Neuronal stem cell (in vitro differentiated cells): ENCODE measurements around the gene VEPH1.

Source experiments
- DNase-seq: peaks from one replicate; pipeline ENCODE4 v3.0.0-alpha.2; 2013; ENCODE audit warnings: low spot score
- H2AFZ ChIP-seq: one replicate; pipeline ENCODE4 v1.6.1; 2013; ENCODE audit warnings: mild to moderate bottlenecking, low read length, inconsistent platforms
- H2AK5ac ChIP-seq: 2 replicates; pipeline ENCODE4 v1.6.1; 2013; ENCODE audit warnings: low read depth, mild to moderate bottlenecking, inconsistent platforms, low read length, moderate library complexity, mixed read lengths
- H2BK120ac ChIP-seq: 2 replicates; pipeline ENCODE4 v1.6.1; 2013; ENCODE audit warnings: low read depth, mild to moderate bottlenecking, inconsistent platforms, low read length, moderate library complexity, mixed read lengths
- H2BK12ac ChIP-seq: one replicate; pipeline ENCODE4 v1.6.1; 2013; ENCODE audit warnings: low read length, inconsistent platforms
- H2BK15ac ChIP-seq: 2 replicates; pipeline ENCODE4 v1.6.1; 2013; ENCODE audit warnings: mild to moderate bottlenecking, low read length, inconsistent platforms, mixed read lengths
- H2BK5ac ChIP-seq: one replicate; pipeline ENCODE4 v1.6.1; 2013; ENCODE audit warnings: inconsistent platforms, mild to moderate bottlenecking, low read length, moderate library complexity
- H3K14ac ChIP-seq: one replicate; pipeline ENCODE4 v1.6.1; 2013; ENCODE audit warnings: low read length, inconsistent platforms
- H3K18ac ChIP-seq: 2 replicates; pipeline ENCODE4 v1.6.1; 2013; ENCODE audit warnings: low read length, inconsistent platforms
- H3K23ac ChIP-seq: 2 replicates; pipeline ENCODE4 v1.6.1; 2013; ENCODE audit warnings: low read depth, mild to moderate bottlenecking, mixed read lengths, low read length, inconsistent platforms; ENCODE audit not compliant: poor library complexity
- H3K27ac ChIP-seq: replicated peaks from 3 replicates; pipeline ENCODE4 v1.5.1; 2013; ENCODE audit warnings: low read length, inconsistent platforms
- H3K27me3 ChIP-seq, 3 experiments: 2 replicates each; pipeline ENCODE4 v1.6.1; 2013; ENCODE audit warnings: low read length in 3 of 3, mild to moderate bottlenecking in 2 of 3, inconsistent platforms in 1 of 3, low read depth in 1 of 3, mixed read lengths in 1 of 3, moderate library complexity in 1 of 3; ENCODE audit not compliant: control insufficient read depth in 3 of 3, insufficient read depth in 3 of 3
- H3K36me3 ChIP-seq, 2 donors: replicated peaks in 1 of 2; 2 replicates each; pipeline ENCODE4 v1.6.1; 2013; ENCODE audit warnings: low read length in 2 of 2; ENCODE audit not compliant: control insufficient read depth in 2 of 2, insufficient read depth in 2 of 2
- H3K4ac ChIP-seq: 2 replicates; pipeline ENCODE4 v1.6.1; 2013; ENCODE audit warnings: inconsistent platforms, mild to moderate bottlenecking, low read length, moderate library complexity
- H3K4me1 ChIP-seq, 2 donors: 1 replicate in 1 of 2; 2 replicates in 1 of 2; pipeline ENCODE4 v1.6.1; 2013; ENCODE audit warnings: low read length in 2 of 2, low read depth in 1 of 2; ENCODE audit not compliant: control insufficient read depth in 2 of 2, insufficient read depth in 1 of 2
- H3K4me2 ChIP-seq: one replicate; pipeline ENCODE4 v1.6.1; 2013; ENCODE audit warnings: mild to moderate bottlenecking, low read length, inconsistent platforms; ENCODE audit not compliant: insufficient read depth, poor library complexity, severe bottlenecking
- H3K4me3 ChIP-seq, 2 donors: 2 replicates each; pipeline ENCODE4 v1.5.1; 2013; ENCODE audit warnings: low read length in 2 of 2, mild to moderate bottlenecking in 2 of 2, inconsistent platforms in 1 of 2, moderate library complexity in 1 of 2
- H3K79me1 ChIP-seq: one replicate; pipeline ENCODE4 v1.6.1; 2013; ENCODE audit warnings: low read depth, mild to moderate bottlenecking, inconsistent platforms, low read length, moderate library complexity
- H3K9ac ChIP-seq: one replicate; pipeline ENCODE4 v1.6.1; 2013; ENCODE audit warnings: mild to moderate bottlenecking, low read depth, low read length, inconsistent platforms; ENCODE audit not compliant: poor library complexity
- H3K9me3 ChIP-seq, 2 donors: replicated peaks in 1 of 2; 2 replicates each; pipeline versions ENCODE3 to v1.6.1; 2013; ENCODE audit warnings: low read length in 2 of 2, mild to moderate bottlenecking in 2 of 2, inconsistent platforms in 1 of 2, low read depth in 1 of 2, mixed read lengths in 1 of 2, moderate library complexity in 1 of 2; ENCODE audit not compliant: control insufficient read depth in 2 of 2, insufficient read depth in 1 of 2
- H4K8ac ChIP-seq: one replicate; pipeline ENCODE4 v1.6.1; 2013; ENCODE audit warnings: low read depth, mild to moderate bottlenecking, inconsistent platforms, low read length, moderate library complexity
- H4K91ac ChIP-seq: one replicate; pipeline ENCODE4 v1.6.1; 2013; ENCODE audit warnings: low read length, low read depth, mild to moderate bottlenecking, inconsistent platforms; ENCODE audit not compliant: poor library complexity
- WGBS, 2 donors: extraction: QIAGEN DNeasy Blood & Tissue Kit; methylation state at CpG; one replicate each; pipeline ENCODE4 v1.1.7; 2013; ENCODE audit warnings: missing lambda C conversion rate in 2 of 2, mixed read lengths in 1 of 2; ENCODE audit not compliant: insufficient read length in 2 of 2, insufficient replicate concordance in 1 of 2; ENCODE audit errors: extremely low coverage in 2 of 2; 5-methylcytosine and 5-hydroxymethylcytosine counted together

Gene VEPH1

GRCh38 chr3:157515398-157515797 is 12.2 kb upstream of the VEPH1 start:
- Histone ChIP-seq H2AK5ac (no peak overlapping the region), H3K14ac (no peak overlapping the region), H2BK5ac (no peak overlapping the region), H2BK120ac (no peak overlapping the region), H3K36me3 (no peaks in the 10 kb centered on the region), H3K4ac (no peak overlapping the region), H3K27ac (no peak overlapping the region), H3K4me3 (no peak overlapping the region), H3K4me1 (no peaks in the 10 kb centered on the region), H3K9me3 (peaks cover 0 to 5% of the 10 kb centered on the region in 2 donors), H4K91ac (no peak overlapping the region), H2BK12ac (no peak overlapping the region), H3K23ac (no peak overlapping the region), H4K8ac (no peak overlapping the region), H3K18ac (no peak overlapping the region), H2AFZ (no peak overlapping the region), H2BK15ac (no peak overlapping the region), H3K27me3 (no peaks in the 10 kb centered on the region), H3K9ac (no peak overlapping the region), H3K4me2 (no peak overlapping the region), H3K79me1 (no peaks in the 10 kb centered on the region)
- whole genome bisulfite sequencing, 2 donors: no CpG with 5 or more reads among the region's 5 CpGs
- no peak for DNase-seq

GRCh38 chr3:157514371-157514895 is 11.2 kb upstream of the VEPH1 start:
- Histone ChIP-seq H3K27ac (no peak overlapping the region), H3K4me1 (no peaks in the 10 kb centered on the region), H3K9me3 (peaks cover 0 to 5% of the 10 kb centered on the region in 2 donors), H3K23ac (no peak overlapping the region), H3K14ac (no peak overlapping the region), H2BK15ac (no peak overlapping the region), H2BK120ac (no peak overlapping the region), H3K4ac (no peak overlapping the region), H3K9ac (no peak overlapping the region), H3K4me2 (no peak overlapping the region), H2BK5ac (no peak overlapping the region), H2AK5ac (no peak overlapping the region), H3K36me3 (no peaks in the 10 kb centered on the region), H2BK12ac (no peak overlapping the region), H3K27me3 (no peaks in the 10 kb centered on the region), H4K91ac (no peak overlapping the region), H3K18ac (no peak overlapping the region), H4K8ac (no peak overlapping the region), H3K4me3 (no peak overlapping the region), H3K79me1 (no peaks in the 10 kb centered on the region), H2AFZ (no peak overlapping the region)
- no peak for DNase-seq
- no CpG with 5 or more reads among the region's 4 CpGs for WGBS, 2 donors

GRCh38 chr3:157513585-157513984 is 10.4 kb upstream of the VEPH1 start:
- H2BK15ac ChIP-seq: no peak overlapping the region
- H2BK120ac ChIP-seq: no peak overlapping the region
- no peak overlapping the region for H3K23ac ChIP-seq
- H3K18ac ChIP-seq: no peak overlapping the region
- peaks cover 0 to 4% of the 10 kb centered on the region in 2 donors for H3K9me3 ChIP-seq
- H3K27me3 ChIP-seq: no peaks in the 10 kb centered on the region
- H2AFZ ChIP-seq: no peak overlapping the region
- no peak overlapping the region for H2BK12ac ChIP-seq
- H3K36me3 ChIP-seq: no peaks in the 10 kb centered on the region
- H3K4me3 ChIP-seq: no peak overlapping the region
- no peak overlapping the region for H2BK5ac ChIP-seq
- no peak overlapping the region for H2AK5ac ChIP-seq
- no peak overlapping the region for H3K4ac ChIP-seq
- no peak overlapping the region for H4K91ac ChIP-seq
- H3K14ac ChIP-seq: no peak overlapping the region
- DNase-seq: no peak
- no peaks in the 10 kb centered on the region for H3K4me1 ChIP-seq
- no peak overlapping the region for H4K8ac ChIP-seq
- no peak overlapping the region for H3K27ac ChIP-seq
- no peak overlapping the region for H3K9ac ChIP-seq
- no peak overlapping the region for H3K4me2 ChIP-seq
- H3K79me1 ChIP-seq: no peaks in the 10 kb centered on the region
- WGBS, 2 donors: no CpG with 5 or more reads among the region's 1 CpG

DNA sequence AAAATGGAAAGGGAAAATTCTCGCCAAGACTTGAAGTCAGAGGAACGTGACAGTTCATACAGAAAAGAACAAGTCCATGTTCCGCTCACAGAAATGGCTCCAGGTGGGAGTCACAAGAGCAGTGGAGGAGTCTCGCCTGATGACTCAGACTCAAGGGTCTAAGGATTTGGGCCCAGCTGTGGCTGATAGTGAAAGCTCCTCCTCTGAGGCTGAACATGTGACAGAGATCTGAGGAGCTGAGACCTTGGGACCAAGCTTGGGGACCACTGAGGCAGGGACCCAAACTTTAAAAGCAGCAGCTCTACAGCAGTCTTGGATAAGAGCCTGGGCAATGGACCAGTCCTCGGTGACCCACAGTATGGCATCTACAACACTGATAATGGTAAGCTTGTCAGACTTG is 9.3 kb upstream of the VEPH1 start:
- H3K27me3 ChIP-seq: no peaks in the 10 kb centered on the region
- peak overlapping the region; percentile 41 for H2AFZ ChIP-seq
- no peak overlapping the region for H2BK5ac ChIP-seq
- H3K36me3 ChIP-seq: no peaks in the 10 kb centered on the region
- H3K4me2 ChIP-seq: no peak overlapping the region
- WGBS, 2 donors: no CpG with 5 or more reads among the region's 5 CpGs
- no peak overlapping the region for H2BK12ac ChIP-seq
- H2BK15ac ChIP-seq: no peak overlapping the region
- H2AK5ac ChIP-seq: no peak overlapping the region
- H3K9me3 ChIP-seq: no peaks in the 10 kb centered on the region
- DNase-seq: no peak
- no peak overlapping the region for H3K14ac ChIP-seq
- H3K4ac ChIP-seq: no peak overlapping the region
- no peak overlapping the region for H2BK120ac ChIP-seq
- no peak overlapping the region for H3K4me3 ChIP-seq
- H4K91ac ChIP-seq: no peak overlapping the region
- no peaks in the 10 kb centered on the region for H3K4me1 ChIP-seq
- H3K18ac ChIP-seq: no peak overlapping the region
- H3K27ac ChIP-seq: no peak overlapping the region
- H4K8ac ChIP-seq: no peak overlapping the region
- no peak overlapping the region for H3K23ac ChIP-seq
- no peak overlapping the region for H3K9ac ChIP-seq
- H3K79me1 ChIP-seq: no peaks in the 10 kb centered on the region
